Kidney tubule cell (primary cell): ENCODE measurements around the gene ALDH3A1.
"Not testable (repeated sequence)": the region's sequence is repeated elsewhere in the genome, so short reads cannot be mapped to it uniquely, and the experiment has no call there.

Experiments used
- DNase-seq: peaks from one replicate; pipeline ENCODE4 v3.0.0-alpha.2; 2018; ENCODE audit warnings: low spot score

The ALDH3A1 gene

GRCh38 chr17:19747829-19748806 is at the start of gene ALDH3A1:
ALDH3A1 (minus strand) TSS chr17:19748298; CDS start chr17:19745129, 3,169 bp downstream.
- DNase-seq = no peak

DNA sequence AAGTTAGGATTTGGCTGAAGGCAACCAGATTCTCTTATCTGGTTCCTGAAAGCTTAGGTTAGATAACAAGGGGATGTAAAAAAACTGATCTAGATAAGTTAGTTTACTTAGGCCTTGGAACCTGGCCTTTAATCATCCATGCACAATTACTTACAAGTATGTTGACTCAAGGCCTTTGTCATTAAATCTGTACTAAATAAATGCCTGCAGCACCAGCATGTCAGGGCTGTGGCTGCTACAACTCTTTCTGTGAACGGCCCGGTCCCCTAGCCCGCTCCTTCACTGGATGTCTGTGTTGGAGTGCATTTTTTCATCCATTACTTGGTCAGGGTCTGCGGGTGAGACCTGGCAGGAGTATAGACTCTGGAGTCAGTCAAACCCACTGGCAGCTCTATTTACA is 48.4 kb upstream of the ALDH3A1 start:
- DNase-seq = no peak

DNA sequence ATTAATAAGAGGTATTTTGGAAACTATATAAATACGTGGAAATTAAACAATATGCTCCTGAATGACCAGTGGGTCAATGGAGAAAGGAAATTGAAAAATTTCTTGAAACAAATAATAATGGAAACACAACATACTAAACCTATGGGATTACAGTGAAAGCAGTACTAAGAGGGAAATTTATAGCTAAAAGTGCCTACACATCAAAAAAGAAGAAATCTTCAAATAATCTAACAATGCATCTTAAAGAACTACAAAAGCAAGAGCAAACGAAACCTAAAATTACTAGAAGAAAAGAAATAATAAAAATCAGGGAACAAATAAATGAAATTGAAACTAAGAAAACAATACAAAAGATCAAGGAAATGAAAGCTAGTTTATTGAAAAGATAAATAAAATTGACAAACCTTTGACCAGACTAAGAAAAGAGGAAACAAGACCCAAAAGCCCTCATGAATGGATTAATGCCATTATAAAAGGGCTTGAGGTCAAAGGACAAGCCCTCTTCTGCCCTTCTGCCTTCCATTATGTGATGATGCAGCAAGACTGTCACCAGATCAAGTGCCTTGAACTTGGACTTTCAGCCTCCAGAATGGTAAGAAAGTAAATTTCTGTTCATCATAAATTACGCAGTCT is 43.9 kb upstream of the ALDH3A1 start:
- no peak for DNase-seq

DNA sequence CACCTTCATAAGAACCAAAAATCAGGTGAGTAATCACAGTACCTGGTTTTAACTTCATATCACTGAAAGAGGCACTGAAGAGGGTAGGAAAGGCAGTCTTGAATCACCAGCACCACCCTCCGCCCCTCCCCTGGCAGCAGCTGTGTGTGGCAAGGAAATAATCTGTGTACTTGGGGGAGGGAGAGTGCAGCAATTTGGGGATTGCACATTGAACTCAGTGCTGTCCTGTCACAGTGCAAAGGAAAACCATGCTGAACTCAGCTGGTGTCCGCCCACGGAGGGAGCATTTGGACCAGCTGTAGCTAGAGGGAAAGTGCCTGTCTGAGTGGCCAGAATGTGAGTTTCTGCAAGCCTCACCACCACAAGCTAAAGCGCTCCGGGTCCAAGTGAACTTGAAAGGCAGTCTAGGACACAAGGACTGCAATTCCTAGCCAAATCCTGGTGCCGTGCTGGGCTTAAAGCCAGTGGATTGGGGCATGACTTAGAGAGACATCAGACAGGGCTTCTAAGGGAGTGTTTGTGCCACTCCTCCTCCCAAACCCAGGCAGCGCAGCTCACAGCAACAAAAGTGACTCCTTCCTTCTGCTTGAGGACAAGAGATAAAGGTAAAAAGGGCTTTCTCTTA is 39.7 kb upstream of the ALDH3A1 start:
- DNase-seq = no peak

DNA sequence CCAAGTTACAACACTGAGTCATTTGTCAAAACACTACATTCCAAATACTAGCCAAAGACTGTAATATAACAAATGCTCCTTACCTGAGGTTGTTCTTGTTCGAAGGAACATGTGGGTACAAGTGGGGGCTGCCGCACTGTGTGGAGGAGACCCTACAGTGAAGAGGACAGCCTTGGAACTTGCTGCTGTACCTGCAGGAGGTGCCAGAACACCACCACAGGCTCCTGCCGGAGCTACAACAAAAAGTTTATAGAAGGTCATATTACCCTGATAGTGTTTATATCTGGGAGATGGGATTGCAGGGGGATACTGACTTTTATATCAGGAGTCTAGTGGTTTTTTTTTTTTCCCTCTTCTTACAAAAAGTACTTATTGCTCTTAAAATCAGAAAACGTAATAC is 37.8 kb upstream of the ALDH3A1 start:
- no peak for DNase-seq

DNA sequence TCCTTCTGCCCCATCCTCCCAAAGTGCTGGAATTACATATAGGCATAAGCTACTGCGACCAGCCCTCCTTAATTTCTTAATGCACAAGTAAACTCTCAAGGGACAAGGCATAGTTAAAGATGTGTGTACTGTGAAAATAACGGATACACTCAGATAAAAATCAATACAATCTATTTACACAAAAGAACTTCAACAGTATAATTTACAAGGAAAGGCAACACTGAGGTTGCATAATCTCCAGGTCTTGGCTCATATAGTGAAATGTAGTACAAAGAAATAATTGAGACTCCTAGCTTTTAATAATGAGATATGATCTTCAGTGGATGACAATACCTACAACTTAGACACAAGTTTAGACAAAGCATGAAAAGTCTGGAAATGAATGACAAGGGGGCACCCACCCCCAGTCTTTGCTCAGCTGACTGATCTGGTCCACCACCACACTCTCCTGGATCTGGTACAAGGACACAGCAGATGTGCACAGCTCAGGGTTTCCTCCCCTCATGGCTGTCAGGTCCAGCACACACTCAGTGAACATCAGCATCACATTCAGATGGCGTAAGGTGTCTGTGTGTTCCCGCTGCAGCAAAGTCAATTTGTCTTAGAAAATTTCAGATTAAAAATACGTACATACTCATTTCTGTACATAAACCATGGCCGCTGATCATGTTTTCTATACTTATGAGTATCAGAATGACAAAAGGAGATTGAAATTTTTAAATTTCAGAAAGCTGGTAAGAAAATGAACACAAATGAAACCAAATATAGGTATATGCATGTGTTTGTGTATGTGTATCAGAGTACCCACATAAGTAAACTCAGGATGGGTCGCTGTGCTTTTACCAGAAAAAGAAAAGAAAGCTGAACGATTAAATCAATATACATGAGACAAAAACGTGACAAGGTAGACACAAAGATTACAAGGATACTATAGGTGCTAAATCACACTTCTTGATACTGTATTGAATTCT is 33.7 kb upstream of the ALDH3A1 start:
- DNase-seq = no peak

DNA sequence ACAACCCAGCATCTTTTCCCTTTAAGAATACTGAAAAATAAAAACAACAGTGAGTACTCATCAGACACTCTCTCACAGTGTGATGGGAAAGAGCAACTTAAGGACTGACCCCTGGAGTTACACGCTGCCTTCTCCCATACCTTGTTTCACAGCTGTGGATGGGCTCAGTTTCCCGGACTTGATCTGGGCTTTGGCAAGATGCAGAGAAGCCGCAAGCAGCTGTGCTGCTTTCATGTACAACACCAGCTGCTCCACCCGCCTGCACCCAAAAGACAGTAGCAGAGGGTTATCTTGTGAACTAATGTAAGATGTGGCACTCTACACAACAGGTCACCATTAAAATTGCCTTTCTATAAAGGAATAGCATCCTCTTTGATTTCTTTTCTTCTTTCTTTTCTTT is 32.7 kb upstream of the ALDH3A1 start:
- no peak for DNase-seq

DNA sequence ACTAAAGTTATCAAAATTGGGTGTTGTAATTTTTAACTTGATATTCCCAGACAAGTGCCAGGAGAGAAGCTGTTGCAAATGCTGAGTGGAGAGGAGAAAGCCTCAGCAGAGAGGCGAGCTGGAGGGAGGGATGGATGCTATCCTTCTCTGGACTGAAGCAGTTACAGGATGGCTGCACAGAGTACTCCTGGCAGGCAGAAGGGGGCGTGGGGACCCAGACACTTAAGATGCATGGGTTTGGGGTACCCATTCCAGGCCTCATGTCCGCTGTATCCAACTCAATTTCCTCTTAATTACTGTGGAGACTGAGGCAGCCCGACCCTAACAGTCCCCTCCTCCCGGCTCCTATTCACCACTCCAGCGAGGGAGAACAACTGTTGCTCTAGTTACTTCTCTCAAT is 25.4 kb upstream of the ALDH3A1 start:
- no peak for DNase-seq

DNA sequence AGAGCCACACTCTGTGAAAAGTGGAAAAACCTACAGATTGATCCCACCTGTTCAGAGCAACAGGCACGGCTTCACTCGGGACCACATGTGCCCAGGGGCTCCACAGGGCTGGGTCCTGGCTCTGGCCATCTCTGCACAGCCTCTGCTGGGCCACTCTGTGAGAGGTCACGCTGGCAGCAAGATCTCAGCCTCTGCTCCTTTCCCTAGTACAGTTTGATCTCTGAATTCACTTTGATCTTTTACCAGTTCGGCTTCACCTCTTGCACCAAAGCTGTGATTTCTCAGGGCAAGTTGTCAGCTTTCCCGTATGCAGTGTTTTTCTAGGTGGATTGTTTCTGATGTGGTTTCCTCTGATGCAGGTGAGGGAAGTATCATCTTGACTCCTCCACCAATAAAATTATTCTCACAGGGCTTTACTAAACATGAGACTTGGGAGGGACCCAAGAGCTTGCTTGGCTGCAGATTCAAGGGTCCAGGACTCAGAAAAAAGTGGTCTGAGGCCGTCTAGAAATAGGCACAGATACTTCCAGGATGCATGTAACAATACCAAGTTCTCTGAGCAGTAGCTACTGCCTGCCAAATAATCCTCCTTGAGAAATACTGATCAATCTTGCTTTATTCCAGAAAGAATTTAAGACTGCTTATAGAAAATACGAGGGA is 24.0 kb upstream of the ALDH3A1 start:
- no peak for DNase-seq

GRCh38 chr17:19770985-19771735 is 23.1 kb upstream of the ALDH3A1 start:
- DNase-seq = peak; percentile 17

DNA sequence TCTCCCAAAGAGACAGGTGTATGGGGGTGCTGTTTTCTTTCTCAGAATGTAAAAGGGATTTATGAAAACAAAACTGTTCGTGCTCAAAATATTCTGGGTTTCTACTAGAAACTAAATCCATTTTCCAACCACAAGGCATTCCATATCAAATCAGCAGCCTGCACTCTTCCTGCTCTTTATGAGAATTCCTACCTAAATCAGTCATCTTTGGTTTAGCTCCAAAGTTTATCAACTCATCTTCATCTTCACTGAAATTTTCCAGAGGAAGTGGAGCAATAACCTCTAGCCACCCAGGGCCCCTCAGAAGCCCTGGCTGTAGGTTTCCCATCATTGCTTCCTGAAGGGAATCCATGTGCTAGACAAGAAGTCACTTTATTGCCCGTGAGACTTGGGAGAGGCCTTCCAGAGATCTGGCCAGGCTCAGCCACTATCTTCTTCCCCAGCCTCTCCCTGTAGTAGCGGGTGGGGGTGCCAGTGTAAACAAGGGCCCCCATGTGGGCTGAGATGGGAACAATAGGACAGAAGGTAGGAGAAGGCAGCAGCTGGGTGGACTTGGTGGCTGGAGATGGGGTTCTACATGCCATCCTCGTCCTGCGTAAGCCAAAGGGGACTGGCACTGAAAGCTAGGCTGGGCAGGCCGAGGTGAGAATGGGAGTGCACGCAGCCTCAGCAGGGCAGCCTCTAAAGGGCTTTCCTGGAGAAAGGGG is 22.0 kb upstream of the ALDH3A1 start:
- DNase-seq = peak; percentile 23

- DNase-seq = no peak
These were observed 20.1 kb upstream of the ALDH3A1 start for GRCh38 chr17:19768046-19768782.

- peak; percentile 67 for DNase-seq
These were observed 18.5 kb upstream of the ALDH3A1 start for GRCh38 chr17:19766421-19767270.

DNA sequence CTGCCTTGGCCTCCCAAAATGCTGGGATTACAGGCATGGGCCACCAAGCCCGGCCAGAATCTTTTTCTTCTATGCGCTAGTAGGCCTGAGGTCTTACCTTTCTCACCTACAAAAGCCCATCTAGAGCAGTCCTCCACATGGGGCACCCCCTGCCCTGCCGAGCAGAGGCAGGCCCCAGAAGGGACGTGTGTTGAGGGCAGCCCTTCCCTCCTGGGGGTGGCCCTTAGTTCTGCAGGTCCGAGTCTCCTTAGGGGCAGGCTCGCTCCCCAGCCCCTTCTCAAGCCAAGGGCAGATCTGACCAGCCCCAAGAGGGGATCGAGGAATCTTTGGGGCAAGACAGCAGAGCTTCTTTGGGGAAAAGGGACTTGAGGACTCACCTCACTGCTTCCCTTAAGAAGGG is 17.9 kb upstream of the ALDH3A1 start:
- no peak for DNase-seq

DNA sequence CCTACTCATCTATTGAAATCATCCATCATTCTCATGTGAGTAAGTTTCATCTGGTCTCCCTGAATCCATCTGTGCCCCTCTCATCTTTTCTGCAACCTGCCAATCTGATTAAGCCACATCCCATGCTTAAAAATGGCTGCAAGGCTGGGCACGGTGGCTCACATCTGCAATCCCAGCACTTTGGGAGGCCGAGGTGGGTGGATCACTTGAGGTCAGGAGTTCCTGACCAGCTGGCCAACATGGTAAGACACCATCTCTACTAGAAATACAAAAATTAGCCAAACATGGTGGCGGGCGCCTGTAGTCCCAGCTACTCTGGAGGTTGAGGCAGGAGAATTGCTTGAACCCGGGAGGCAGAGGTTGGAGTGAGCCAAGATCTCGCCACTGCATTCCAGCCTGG is 15.9 kb upstream of the ALDH3A1 start:
- DNase-seq = not testable (repeated sequence)

DNA sequence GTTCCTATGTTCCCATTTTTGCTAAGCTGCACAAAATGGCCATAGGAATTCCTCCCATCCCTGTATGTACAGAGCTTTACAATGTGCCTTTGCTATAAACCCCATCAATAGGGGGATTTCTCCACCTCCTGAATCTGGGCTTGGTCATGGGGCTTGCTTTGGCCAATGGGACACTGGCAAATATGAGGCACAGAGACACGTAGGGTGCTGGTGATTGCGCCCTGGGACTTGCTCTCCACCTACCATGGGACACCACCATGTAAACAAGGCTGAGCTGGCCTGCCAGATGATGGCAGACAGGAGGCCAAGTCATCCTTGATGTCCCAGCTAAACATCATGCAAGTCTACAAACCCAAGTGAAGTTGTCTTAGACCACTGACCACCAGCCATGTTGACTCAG is 15.3 kb upstream of the ALDH3A1 start:
- no peak for DNase-seq

- DNase-seq = peak; percentile 64
These were observed 14.4 kb upstream of the ALDH3A1 start for GRCh38 chr17:19762515-19762961.

- DNase-seq = no peak
These were observed 12.6 kb upstream of the ALDH3A1 start for GRCh38 chr17:19760746-19761145.
